ENCODE data around the gene MAP3K12. TPM values are rescaled to one million over a fixed set of nuclear protein-coding genes. Genes with fewer than 3 reads are reported as not detected.
A peak's percentile ranks its signal among the peaks of the same experiment; 100 is the strongest.

MAP3K12 gene
- total and polyA plus RNA-seq, 2 of the 13 experiments (the other 11 are each of a cell fraction or from before 2014, with no cell fraction given) = 0.20 to 1.1 TPM

DNA sequence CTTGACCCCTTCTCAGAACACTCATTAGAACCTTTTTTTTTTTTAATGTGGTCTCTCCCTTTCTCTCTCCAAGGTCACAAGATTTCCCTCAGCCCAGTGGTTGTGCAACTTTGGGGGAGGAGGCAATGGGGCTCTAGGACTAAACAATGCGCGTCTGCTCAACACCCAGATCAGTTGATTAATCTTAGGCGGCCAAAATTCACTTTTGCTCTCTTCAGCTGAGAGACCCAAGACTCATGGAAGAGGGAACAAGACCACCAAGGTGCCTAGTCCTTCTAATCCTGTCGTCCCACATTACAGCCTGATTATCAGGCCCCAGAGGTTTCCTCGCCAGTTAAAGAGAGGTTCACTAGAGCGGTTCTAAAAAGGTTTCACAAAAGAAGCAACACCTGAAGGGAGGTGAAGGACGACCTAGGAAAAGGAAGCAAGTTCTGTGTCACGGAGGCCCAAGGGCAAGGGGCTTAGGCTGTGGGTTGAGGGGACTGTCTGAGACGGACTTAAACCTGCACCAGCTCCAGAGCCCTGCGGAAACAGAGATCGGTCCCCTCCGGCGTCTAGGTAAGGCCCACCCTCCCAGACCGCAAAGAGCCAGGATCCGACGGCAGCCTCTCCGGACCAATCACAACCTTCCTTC, 1.0 kb upstream of the MAP3K12 start (continued):
- TF ChIP-seq, protein P1, sequence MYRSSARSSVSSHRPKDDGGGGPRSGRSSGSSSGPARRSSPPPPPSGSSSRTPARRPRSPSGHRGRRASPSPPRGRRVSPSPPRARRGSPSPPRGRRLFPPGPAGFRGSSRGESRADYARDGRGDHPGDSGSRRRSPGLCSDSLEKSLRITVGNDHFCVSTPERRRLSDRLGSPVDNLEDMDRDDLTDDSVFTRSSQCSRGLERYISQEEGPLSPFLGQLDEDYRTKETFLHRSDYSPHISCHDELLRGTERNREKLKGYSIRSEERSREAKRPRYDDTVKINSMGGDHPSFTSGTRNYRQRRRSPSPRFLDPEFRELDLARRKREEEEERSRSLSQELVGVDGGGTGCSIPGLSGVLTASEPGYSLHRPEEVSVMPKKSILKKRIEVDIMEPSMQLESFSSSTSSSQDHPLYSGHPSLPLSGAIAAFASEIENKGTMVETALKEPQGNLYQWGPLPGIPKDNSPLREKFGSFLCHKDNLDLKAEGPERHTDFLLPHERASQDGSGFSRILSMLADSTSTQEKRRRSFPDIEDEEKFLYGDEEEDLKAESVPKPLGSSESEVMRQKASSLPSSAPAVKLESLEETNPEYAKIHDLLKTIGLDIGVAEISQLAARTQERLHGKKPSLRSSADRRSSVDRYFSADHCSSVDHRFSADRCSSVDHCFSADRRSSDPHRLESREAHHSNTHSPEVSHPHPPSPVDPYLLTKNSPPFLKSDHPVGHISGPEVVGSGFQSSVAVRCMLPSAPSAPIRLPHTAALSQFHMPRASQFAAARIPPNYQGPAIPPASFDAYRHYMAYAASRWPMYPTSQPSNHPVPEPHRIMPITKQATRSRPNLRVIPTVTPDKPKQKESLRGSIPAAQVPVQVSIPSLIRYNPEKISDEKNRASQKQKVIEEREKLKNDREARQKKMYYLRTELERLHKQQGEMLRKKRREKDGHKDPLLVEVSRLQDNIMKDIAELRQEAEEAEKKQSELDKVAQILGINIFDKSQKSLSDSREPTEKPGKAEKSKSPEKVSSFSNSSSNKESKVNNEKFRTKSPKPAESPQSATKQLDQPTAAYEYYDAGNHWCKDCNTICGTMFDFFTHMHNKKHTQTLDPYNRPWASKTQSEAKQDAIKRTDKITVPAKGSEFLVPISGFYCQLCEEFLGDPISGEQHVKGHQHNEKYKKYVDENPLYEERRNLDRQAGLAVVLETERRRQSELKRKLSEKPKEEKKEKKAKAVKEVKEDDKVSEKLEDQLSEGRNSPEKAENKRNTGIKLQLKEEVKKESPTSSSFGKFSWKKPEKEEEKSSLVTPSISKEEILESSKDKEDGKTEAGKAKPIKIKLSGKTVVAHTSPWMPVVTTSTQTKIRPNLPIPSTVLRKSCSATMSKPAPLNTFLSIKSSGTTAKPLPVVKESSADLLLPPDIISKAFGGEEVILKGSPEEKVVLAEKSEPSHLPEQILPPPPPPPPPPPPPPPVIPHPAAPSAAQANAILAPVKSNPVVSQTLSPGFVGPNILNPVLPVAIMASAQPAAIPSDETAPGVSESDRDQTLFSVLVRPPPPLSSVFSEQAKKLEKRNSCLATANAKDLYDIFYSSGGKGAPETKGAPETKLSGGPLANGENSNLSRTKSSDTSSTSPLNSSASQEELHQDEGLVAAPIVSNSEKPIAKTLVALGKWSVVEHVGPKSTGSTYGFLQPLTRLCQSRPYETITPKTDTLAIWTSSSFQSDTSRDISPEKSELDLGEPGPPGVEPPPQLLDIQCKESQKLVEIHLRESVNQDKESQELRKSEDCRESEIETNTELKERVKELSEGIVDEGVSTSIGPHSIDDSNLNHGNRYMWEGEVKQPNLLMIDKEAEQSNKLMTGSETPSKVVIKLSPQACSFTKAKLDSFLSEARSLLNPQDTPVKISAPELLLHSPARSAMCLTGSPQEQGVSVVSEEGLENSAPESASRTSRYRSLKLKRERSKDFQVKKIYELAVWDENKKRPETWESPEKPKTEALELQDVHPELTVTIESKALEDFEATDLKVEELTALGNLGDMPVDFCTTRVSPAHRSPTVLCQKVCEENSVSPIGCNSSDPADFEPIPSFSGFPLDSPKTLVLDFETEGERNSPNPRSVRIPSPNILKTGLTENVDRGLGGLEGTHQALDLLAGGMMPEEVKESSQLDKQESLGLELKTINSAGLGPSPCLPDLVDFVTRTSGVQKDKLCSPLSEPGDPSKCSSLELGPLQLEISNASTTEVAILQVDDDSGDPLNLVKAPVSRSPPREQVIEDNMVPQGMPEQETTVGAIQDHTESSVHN (CRISPR knock-in tag; IDR thresholded peaks at IDR 0.05) = no peak
- TF ChIP-seq ZFP36L1 (CRISPR knock-in tag; IDR thresholded peaks at IDR 0.05) (peak; percentile 53; the same call in 1 of the 2 replicates), IRF2 (CRISPR knock-in tag; IDR thresholded peaks at IDR 0.05) (no peak), HNRNPUL1 (IDR thresholded peaks at IDR 0.05; ENCODE audit: low read depth, low read length) (no peak), SOX13 (IDR thresholded peaks at IDR 0.05) (no peak), SOX13 (CRISPR knock-in tag; conservative IDR thresholded peaks at IDR 0.05 in 1 of 2, IDR thresholded peaks at IDR 0.05 in 1 of 2) (0 out of 4 replicates have a peak, but pooled peaks of 1 of the 2 experiments have one; percentile 17), ZBTB7B (CRISPR knock-in tag; IDR thresholded peaks at IDR 0.05) (0 out of 2 replicates have a peak, but pooled peaks have one; percentile 54), TGIF2 (CRISPR knock-in tag; IDR thresholded peaks at IDR 0.05) (no peak)
- TF ChIP-seq, protein P2, sequence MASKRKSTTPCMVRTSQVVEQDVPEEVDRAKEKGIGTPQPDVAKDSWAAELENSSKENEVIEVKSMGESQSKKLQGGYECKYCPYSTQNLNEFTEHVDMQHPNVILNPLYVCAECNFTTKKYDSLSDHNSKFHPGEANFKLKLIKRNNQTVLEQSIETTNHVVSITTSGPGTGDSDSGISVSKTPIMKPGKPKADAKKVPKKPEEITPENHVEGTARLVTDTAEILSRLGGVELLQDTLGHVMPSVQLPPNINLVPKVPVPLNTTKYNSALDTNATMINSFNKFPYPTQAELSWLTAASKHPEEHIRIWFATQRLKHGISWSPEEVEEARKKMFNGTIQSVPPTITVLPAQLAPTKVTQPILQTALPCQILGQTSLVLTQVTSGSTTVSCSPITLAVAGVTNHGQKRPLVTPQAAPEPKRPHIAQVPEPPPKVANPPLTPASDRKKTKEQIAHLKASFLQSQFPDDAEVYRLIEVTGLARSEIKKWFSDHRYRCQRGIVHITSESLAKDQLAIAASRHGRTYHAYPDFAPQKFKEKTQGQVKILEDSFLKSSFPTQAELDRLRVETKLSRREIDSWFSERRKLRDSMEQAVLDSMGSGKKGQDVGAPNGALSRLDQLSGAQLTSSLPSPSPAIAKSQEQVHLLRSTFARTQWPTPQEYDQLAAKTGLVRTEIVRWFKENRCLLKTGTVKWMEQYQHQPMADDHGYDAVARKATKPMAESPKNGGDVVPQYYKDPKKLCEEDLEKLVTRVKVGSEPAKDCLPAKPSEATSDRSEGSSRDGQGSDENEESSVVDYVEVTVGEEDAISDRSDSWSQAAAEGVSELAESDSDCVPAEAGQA (IDR thresholded peaks at IDR 0.05; ENCODE audit: low read depth) = no peak
- TF ChIP-seq, protein P2 (CRISPR knock-in tag; IDR thresholded peaks at IDR 0.05; ENCODE audit: borderline replicate concordance) = no peak
- TF ChIP-seq, protein P3, sequence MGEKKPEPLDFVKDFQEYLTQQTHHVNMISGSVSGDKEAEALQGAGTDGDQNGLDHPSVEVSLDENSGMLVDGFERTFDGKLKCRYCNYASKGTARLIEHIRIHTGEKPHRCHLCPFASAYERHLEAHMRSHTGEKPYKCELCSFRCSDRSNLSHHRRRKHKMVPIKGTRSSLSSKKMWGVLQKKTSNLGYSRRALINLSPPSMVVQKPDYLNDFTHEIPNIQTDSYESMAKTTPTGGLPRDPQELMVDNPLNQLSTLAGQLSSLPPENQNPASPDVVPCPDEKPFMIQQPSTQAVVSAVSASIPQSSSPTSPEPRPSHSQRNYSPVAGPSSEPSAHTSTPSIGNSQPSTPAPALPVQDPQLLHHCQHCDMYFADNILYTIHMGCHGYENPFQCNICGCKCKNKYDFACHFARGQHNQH (CRISPR knock-in tag; IDR thresholded peaks at IDR 0.05) = no peak

Data from HepG2 (cell line).